CD4-positive, alpha-beta T cell treated with Interferon alpha-2 for 1 hour (primary cell): ENCODE data around the gene CENPT.

Experiments
- DNase-seq, 2 donors: peaks; one replicate each; pipeline ENCODE4 v3.0.0-alpha.2; 2020 to 2022

Gene CENPT

GRCh38 chr16:67805718-67806427, 41.6 kb downstream of the CENPT start:
- DNase-seq: no peak

- DNase-seq: no peak
Measured at GRCh38 chr16:67804853-67805542, 42.5 kb downstream of the CENPT start.

- DNase-seq: peak in 1 of 2 donors; percentile 60
Measured at GRCh38 chr16:67803894-67804293, 43.6 kb downstream of the CENPT start.

GRCh38 chr16:67801883-67802282, 45.6 kb downstream of the CENPT start:
- peak; percentile 49 to 54 for DNase-seq

- no peak for DNase-seq
Measured at GRCh38 chr16:67801241-67801640, 46.3 kb downstream of the CENPT start.

GRCh38 chr16:67800338-67800926, 47.1 kb downstream of the CENPT start:
- no peak for DNase-seq

- no peak for DNase-seq
Measured at GRCh38 chr16:67796099-67796718, 51.3 kb downstream of the CENPT start.

- no peak for DNase-seq
Measured at GRCh38 chr16:67790071-67790470, 57.4 kb downstream of the CENPT start.

- DNase-seq: no peak
Measured at GRCh38 chr16:67786491-67786890, 61.0 kb downstream of the CENPT start.

- DNase-seq: no peak
Measured at GRCh38 chr16:67783353-67783725, 64.2 kb downstream of the CENPT start.

GRCh38 chr16:67782567-67783352, 64.7 kb downstream of the CENPT start:
- no peak for DNase-seq

GRCh38 chr16:67781565-67781921, 66.0 kb downstream of the CENPT start:
- DNase-seq: no peak

GRCh38 chr16:67780847-67781564, 66.5 kb downstream of the CENPT start:
- no peak for DNase-seq

GRCh38 chr16:67779256-67780014, 68.1 kb downstream of the CENPT start:
- no peak for DNase-seq
